ENCODE results near the gene KRT73.

The KRT73 gene

GRCh38 chr12:52661668-52662067 is 43.3 kb upstream of the KRT73 start:
- H3K4me3 ChIP-seq (replicated peaks; ENCODE audit: low read depth, low read length), result no peak overlapping the region
- no peak for DNase-seq (ENCODE audit: low read depth)
- TF ChIP-seq CTCF (IDR thresholded peaks at IDR 0.05; ENCODE audit: low read length, missing control alignments), result no peak

GRCh38 chr12:52660934-52661499 is 42.7 kb upstream of the KRT73 start:
- H3K4me3 ChIP-seq (replicated peaks; ENCODE audit: low read depth, low read length), result no peak overlapping the region
- no peak for TF ChIP-seq CTCF (IDR thresholded peaks at IDR 0.05; ENCODE audit: low read length, missing control alignments)
- DNase-seq (ENCODE audit: low read depth), result no peak

GRCh38 chr12:52659951-52660350 is 41.6 kb upstream of the KRT73 start:
- TF ChIP-seq CTCF (IDR thresholded peaks at IDR 0.05; ENCODE audit: low read length, missing control alignments), result no peak
- no peak for DNase-seq (ENCODE audit: low read depth)
- H3K4me3 ChIP-seq (replicated peaks; ENCODE audit: low read depth, low read length), result no peak overlapping the region

- no peak for TF ChIP-seq CTCF (IDR thresholded peaks at IDR 0.05; ENCODE audit: low read length, missing control alignments)
These were observed 41.0 kb upstream of the KRT73 start for GRCh38 chr12:52659395-52659794.

GRCh38 chr12:52658196-52658595 is 39.8 kb upstream of the KRT73 start:
- H3K4me3 ChIP-seq (replicated peaks; ENCODE audit: low read depth, low read length), result no peak overlapping the region
- DNase-seq (ENCODE audit: low read depth), result no peak
- no peak for TF ChIP-seq CTCF (IDR thresholded peaks at IDR 0.05; ENCODE audit: low read length, missing control alignments)

More at GRCh38 chr12:52659395-52659794, 41.0 kb upstream of the KRT73 start:
- DNase-seq (ENCODE audit: low read depth), result no peak
- H3K4me3 ChIP-seq (replicated peaks; ENCODE audit: low read depth, low read length), result no peak overlapping the region

- TF ChIP-seq CTCF (IDR thresholded peaks at IDR 0.05; ENCODE audit: low read length, missing control alignments), result no peak
- H3K4me3 ChIP-seq (replicated peaks; ENCODE audit: low read depth, low read length), result no peak overlapping the region
- DNase-seq (ENCODE audit: low read depth), result no peak
These were observed 39.0 kb upstream of the KRT73 start for GRCh38 chr12:52657250-52657902.

- no peak overlapping the region for H3K4me3 ChIP-seq (replicated peaks; ENCODE audit: low read depth, low read length)
- DNase-seq (ENCODE audit: low read depth), result no peak
- no peak for TF ChIP-seq CTCF (IDR thresholded peaks at IDR 0.05; ENCODE audit: low read length, missing control alignments)
These were observed 38.3 kb upstream of the KRT73 start for GRCh38 chr12:52656616-52657015.
